ENCODE data around the gene CREBL2. TPM values are rescaled to one million over a fixed set of nuclear protein-coding genes. Genes with fewer than 3 reads are reported as not detected.

Gene CREBL2
- polyA plus RNA-seq, 12 donors, result 10.0 to 18.2 (median 11.2) TPM; not detected in 1

- no peak for DNase-seq
These were observed 60.4 kb downstream of the CREBL2 start for GRCh38 chr12:12671850-12672660.

GRCh38 chr12:12673296-12673695, 61.6 kb downstream of the CREBL2 start:
- no peak for DNase-seq

- DNase-seq, result no peak
These were observed 64.9 kb downstream of the CREBL2 start for GRCh38 chr12:12676605-12677004.

GRCh38 chr12:12681061-12681765, 69.5 kb downstream of the CREBL2 start:
- no peak for DNase-seq

GRCh38 chr12:12682284-12682683, 70.6 kb downstream of the CREBL2 start:
- no peak for DNase-seq

- no peak for DNase-seq
These were observed 71.5 kb downstream of the CREBL2 start for GRCh38 chr12:12683136-12683697.

GRCh38 chr12:12683725-12684124, 72.0 kb downstream of the CREBL2 start:
- DNase-seq, result no peak

- DNase-seq, result peak; percentile 46
These were observed 72.9 kb downstream of the CREBL2 start for GRCh38 chr12:12684375-12685106.

GRCh38 chr12:12685305-12685704, 73.6 kb downstream of the CREBL2 start:
- DNase-seq, result no peak

GRCh38 chr12:12686472-12686871, 74.8 kb downstream of the CREBL2 start:
- no peak for DNase-seq

- DNase-seq, result no peak
These were observed 75.2 kb downstream of the CREBL2 start for GRCh38 chr12:12686925-12687324.

GRCh38 chr12:12689647-12690300, 78.1 kb downstream of the CREBL2 start:
- DNase-seq, result no peak

- DNase-seq, result no peak
These were observed 79.9 kb downstream of the CREBL2 start for GRCh38 chr12:12691549-12691948.

GRCh38 chr12:12693111-12693671, 81.5 kb downstream of the CREBL2 start:
- DNase-seq, result no peak

Other genes starting within 250 kb of the CREBL2 start
- gene DUSP16, start 49.0 kb upstream of the CREBL2 start, polyA plus RNA-seq (ENCODE audit: insufficient read length in 12 of 12), result 10 to 100 TPM in 11 of 12 donors, not detected in 1; 29.0 to 45.6 (median 34.4) TPM
- gene GPR19, start 84.3 kb downstream of the CREBL2 start, polyA plus RNA-seq (ENCODE audit: insufficient read length in 12 of 12), result 1 to 10 TPM in 2 of 12 donors, under 1 TPM in 8, not detected in 2; 0.32 to 1.5 (median 0.87) TPM
- 10 to 100 TPM in 11 of 12 donors, not detected in 1; 47.1 to 72.2 (median 53.6) TPM for gene CDKN1B, start 105.5 kb downstream of the CREBL2 start, polyA plus RNA-seq (ENCODE audit: insufficient read length in 12 of 12)
- 10 to 100 TPM in 6 of 12 donors, 1 to 10 TPM in 5, not detected in 1; 2.9 to 13.1 (median 10.3) TPM for gene APOLD1, start 173.8 kb downstream of the CREBL2 start, polyA plus RNA-seq (ENCODE audit: insufficient read length in 12 of 12)
- 10 to 100 TPM in 11 of 12 donors, not detected in 1; 42.7 to 59.3 (median 51.6) TPM for gene DDX47, start 201.5 kb downstream of the CREBL2 start, polyA plus RNA-seq (ENCODE audit: insufficient read length in 12 of 12)